Natural killer cell (primary cell): ENCODE results near the gene RALB. TPM values are rescaled to one million over a fixed set of nuclear protein-coding genes. Genes with fewer than 3 reads are reported as not detected.
A peak's percentile ranks its signal among the peaks of the same experiment; 100 is the strongest.

ENCODE experiments used
- ATAC-seq, 3 donors: fragments of 150-1000 bp in 2 of 3; fragments of 200-7000 bp in 1 of 3; cut with Tn5 transposase; 1 replicate in 1 of 3; 2 replicates in 2 of 3; pipeline ENCODE4 v1.10.0; 2021; ENCODE audit warnings: mild to moderate bottlenecking in 2 of 3, moderate library complexity in 2 of 3
- DNase-seq, 2 donors: peaks; one replicate each; pipeline versions ENCODE4 v3.0.0 to v3.0.0-alpha.2; 2013 to 2021; ENCODE audit warnings: mixed read lengths in 1 of 2
- H3K27ac ChIP-seq: one replicate; pipeline ENCODE4 v1.5.1; 2013; ENCODE audit warnings: mild to moderate bottlenecking, low read length
- H3K27me3 ChIP-seq: one replicate; pipeline ENCODE4 v1.6.1; 2013; ENCODE audit warnings: low read length; ENCODE audit not compliant: control insufficient read depth, insufficient read depth
- H3K36me3 ChIP-seq: one replicate; pipeline ENCODE4 v1.6.1; 2013; ENCODE audit warnings: low read length; ENCODE audit not compliant: control insufficient read depth, insufficient read depth
- H3K4me1 ChIP-seq: one replicate; pipeline ENCODE4 v1.6.1; 2013; ENCODE audit warnings: low read length; ENCODE audit not compliant: control insufficient read depth, insufficient read depth
- H3K4me3 ChIP-seq: one replicate; pipeline ENCODE4 v1.5.1; 2013; ENCODE audit warnings: low read length
- H3K9me3 ChIP-seq: one replicate; pipeline ENCODE4 v1.6.1; 2013; ENCODE audit warnings: low read length; ENCODE audit not compliant: control insufficient read depth, insufficient read depth
- H3K27ac Mint-ChIP-seq, 2 donors: one replicate each; pipeline ENCODE4 v1.8.0; 2022; ENCODE audit warnings: mild to moderate bottlenecking in 2 of 2, mixed read lengths in 2 of 2, moderate library complexity in 1 of 2
- H3K27me3 Mint-ChIP-seq, 2 donors: one replicate each; pipeline ENCODE4 v1.8.0; 2022; ENCODE audit warnings: low read depth in 2 of 2, mixed read lengths in 2 of 2
- H3K36me3 Mint-ChIP-seq: one replicate; pipeline ENCODE4 v1.8.0; 2022; ENCODE audit warnings: mixed read lengths
- H3K4me1 Mint-ChIP-seq, 2 donors: one replicate each; pipeline ENCODE4 v1.8.0; 2022; ENCODE audit warnings: mixed read lengths in 2 of 2
- H3K4me3 Mint-ChIP-seq: one replicate; pipeline ENCODE4 v1.8.0; 2022; ENCODE audit warnings: mild to moderate bottlenecking, moderate library complexity, mixed read lengths
- H3K9me3 Mint-ChIP-seq, 2 donors: one replicate each; pipeline ENCODE4 v1.8.0; 2022; ENCODE audit warnings: mixed read lengths in 2 of 2
- CTCF ChIP-seq: fragments of 200-600 bp; IDR thresholded peaks from one replicate; pipeline ENCODE4 v1.8.0; 2022; ENCODE audit warnings: antibody characterized with exemption
- WGBS: methylation state at CpG from one replicate; pipeline ENCODE4 v1.1.7; 2013; ENCODE audit warnings: missing lambda C conversion rate; ENCODE audit not compliant: insufficient coverage; 5-methylcytosine and 5-hydroxymethylcytosine counted together
- intact Hi-C: fragments of 100-400 bp; cut with micrococcal nuclease; formaldehyde crosslinking; loops from one replicate; pipeline ENCODE4 v1.14.2; 2022
- total RNA-seq, 4 donors: library from RNA; stranded (reverse); fragments of 120-200 nt in 1 of 4; gene quantifications; one replicate each; pipeline versions ENCODE4 v1.2.3 to v1.2.4, GENCODE V29; 2013 to 2022

Gene RALB
- total RNA-seq: 10 to 100 TPM; 21.0 to 25.9 (median 25.4) TPM
- total RNA-seq (2013): 36.0 TPM

GRCh38 chr2:120252225-120253020, at the start of gene RALB:
TSS of gene RALB (plus strand) at chr2:120252852. CDS start at chr2:120278665, 25,813 bp downstream.
- H3K4me3 Mint-ChIP-seq: peak within 1 kb of the TSS; percentile 100
- Histone ChIP-seq H3K27me3 (no peaks in the 10 kb centered on the region), H3K9me3 (no peaks in the 10 kb centered on the region), H3K27ac (peak within 1 kb of the TSS; percentile 71), H3K4me3 (peak within 1 kb of the TSS; percentile 86), H3K4me1 (peaks cover 15% of the 10 kb centered on the region), H3K36me3 (no peaks in the 10 kb centered on the region)
- WGBS: under 1% methylated on average over 71 of the region's 71 CpGs
- intact Hi-C loops: loop anchor here (1.0 to 2.0 kb wide), 4 partner anchors 20 to 494 kb away; partner anchors contain the start of genes PTPN4 and TMEM185B
- H3K27me3 Mint-ChIP-seq: peaks cover 7 to 10% of the 10 kb centered on the region in 2 donors
- ATAC-seq (peak; percentile 94 to 98 (median 94)), DNase-seq (peak; percentile 98 to 99)
- H3K4me1 Mint-ChIP-seq: peaks cover 48 to 57% of the 10 kb centered on the region in 2 donors
- H3K27ac Mint-ChIP-seq: peak within 1 kb of the TSS; percentile 94 to 96
- no peaks in the 10 kb centered on the region for H3K36me3 Mint-ChIP-seq
- no peaks in the 10 kb centered on the region for H3K9me3 Mint-ChIP-seq
- TF ChIP-seq CTCF: no peak

- peaks cover 5% of the 10 kb centered on the region for H3K4me1 ChIP-seq
- no peaks in the 10 kb centered on the region for H3K36me3 Mint-ChIP-seq
- no peak overlapping the region for H3K27ac ChIP-seq
- no peaks in the 10 kb centered on the region for H3K9me3 ChIP-seq
- WGBS: 70% methylated on average over 9 of the region's 10 CpGs
- intact Hi-C loops: no loop called here
- DNase-seq: no peak
- H3K4me3 Mint-ChIP-seq: no peak overlapping the region
- H3K27me3 ChIP-seq: no peaks in the 10 kb centered on the region
- ATAC-seq: peak in 1 of 3 donors; percentile 52
- H3K9me3 Mint-ChIP-seq: no peaks in the 10 kb centered on the region
- no peaks in the 10 kb centered on the region for H3K27me3 Mint-ChIP-seq
- no peak overlapping the region for H3K27ac Mint-ChIP-seq
- H3K4me3 ChIP-seq: no peak overlapping the region
- H3K4me1 Mint-ChIP-seq: peaks cover 0 to 10% of the 10 kb centered on the region in 2 donors
- no peaks in the 10 kb centered on the region for H3K36me3 ChIP-seq
- no peak for TF ChIP-seq CTCF
These were observed 49.2 kb upstream of the RALB start for GRCh38 chr2:120203251-120204021.

GRCh38 chr2:120204022-120204405, 48.6 kb upstream of the RALB start:
- Mint-ChIP-seq H3K9me3 (no peaks in the 10 kb centered on the region), H3K4me1 (peaks cover 3 to 10% of the 10 kb centered on the region in 2 donors), H3K27me3 (no peaks in the 10 kb centered on the region), H3K27ac (no peak overlapping the region), H3K4me3 (no peak overlapping the region), H3K36me3 (no peaks in the 10 kb centered on the region)
- Histone ChIP-seq H3K27ac (no peak overlapping the region), H3K27me3 (no peaks in the 10 kb centered on the region), H3K4me3 (no peak overlapping the region), H3K4me1 (peaks cover 5% of the 10 kb centered on the region), H3K9me3 (no peaks in the 10 kb centered on the region), H3K36me3 (no peaks in the 10 kb centered on the region)
- 86% methylated on average over 5 of the region's 5 CpGs for WGBS
- no peak for DNase-seq
- intact Hi-C loops: no loop called here
- TF ChIP-seq CTCF: no peak
- ATAC-seq: no peak
